ENCODE data around the gene CLIC2.

Gene CLIC2

GRCh38 chrX:155262970-155263754, 71.3 kb downstream of the CLIC2 start:
- DNase-seq = no peak

- no peak for DNase-seq
Measured at GRCh38 chrX:155259752-155260151, 74.7 kb downstream of the CLIC2 start.

- no peak for DNase-seq
Measured at GRCh38 chrX:155251391-155251790, 83.0 kb downstream of the CLIC2 start.

- DNase-seq = no peak
Measured at GRCh38 chrX:155247497-155247896, 86.9 kb downstream of the CLIC2 start.

DNA sequence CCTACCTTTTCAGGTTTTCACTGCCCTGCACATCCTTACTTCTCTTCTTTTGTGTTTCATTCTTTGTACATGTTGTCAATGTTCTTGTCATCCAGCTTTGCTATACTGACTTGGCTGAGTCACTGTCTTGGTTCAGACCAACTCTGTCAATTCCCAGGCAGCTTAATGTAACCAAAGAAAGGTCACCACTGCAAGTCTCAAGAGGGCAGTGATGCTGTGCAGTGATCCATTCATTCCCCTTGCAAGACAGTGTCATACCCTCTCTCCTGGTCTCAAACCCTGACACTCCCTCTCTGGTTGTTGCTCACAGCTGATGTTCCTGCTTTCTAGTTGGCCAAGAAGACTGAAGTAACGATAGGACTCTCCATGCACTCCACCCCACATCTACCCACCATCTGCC, 87.7 kb downstream of the CLIC2 start:
- no peak for DNase-seq

- no peak for DNase-seq
Measured at GRCh38 chrX:155242300-155242699, 92.1 kb downstream of the CLIC2 start.

DNA sequence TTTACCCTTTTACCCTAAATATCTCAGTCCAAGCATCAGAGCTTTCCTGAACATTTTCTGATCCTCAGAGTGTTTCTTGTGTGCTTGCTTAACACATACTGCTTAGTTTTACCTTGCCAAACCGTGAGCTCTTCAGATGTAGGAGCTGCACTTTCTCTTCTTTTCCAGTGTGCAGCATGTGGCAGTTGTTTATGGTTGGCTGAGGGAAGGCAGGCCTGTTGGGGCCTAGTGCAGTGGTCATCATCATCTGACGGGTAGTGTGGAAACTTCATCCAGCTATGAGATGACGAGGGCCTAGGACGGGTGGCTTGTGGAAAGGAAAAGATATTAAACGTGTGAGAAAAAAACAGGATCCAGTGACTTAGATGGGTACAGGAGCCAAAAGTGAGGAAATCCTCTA, 96.7 kb downstream of the CLIC2 start:
- no peak for DNase-seq

DNA sequence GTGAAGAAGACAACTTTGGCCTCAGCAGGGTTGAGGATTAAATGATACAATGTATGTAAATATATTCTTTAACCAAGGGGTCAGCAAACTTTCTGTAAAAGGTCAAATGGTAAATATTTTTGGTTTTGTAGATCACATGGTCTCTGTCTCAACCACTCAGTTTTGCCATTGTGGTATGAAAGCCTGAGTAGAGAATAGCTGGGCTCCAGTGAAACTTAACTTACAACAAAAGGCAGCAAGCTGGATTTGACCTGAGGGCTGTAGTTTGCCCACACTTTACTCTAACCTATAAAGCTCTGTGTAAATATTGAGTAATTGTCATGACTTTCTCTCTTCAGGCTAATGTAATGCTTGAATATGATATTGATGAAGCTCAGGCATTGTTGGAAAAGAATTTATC, 98.5 kb downstream of the CLIC2 start:
- no peak for DNase-seq

DNA sequence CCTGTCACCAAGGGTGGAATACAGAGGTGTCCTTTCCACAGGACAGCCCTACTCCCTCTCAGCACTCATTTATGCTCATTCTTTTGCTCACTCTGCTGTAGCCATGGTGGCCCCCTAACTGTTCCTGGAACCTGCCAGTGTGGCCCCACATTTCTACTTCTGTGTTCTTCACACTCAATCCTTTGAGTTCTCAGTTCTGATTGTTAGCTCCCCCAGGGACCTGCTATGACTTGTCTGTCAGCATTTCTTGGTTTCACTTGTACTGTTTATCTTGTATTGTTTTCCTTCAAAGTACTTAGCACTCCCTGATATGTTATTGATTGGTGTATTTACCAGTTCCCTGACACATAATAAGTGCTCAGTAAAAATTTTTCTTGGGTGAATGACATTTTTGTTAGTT, 103.3 kb downstream of the CLIC2 start:
- no peak for DNase-seq

Measured in NCI-H1436 treated with DMSO at 0.1 percent for 48 hours (cell line).